ENCODE data around the gene SDK1.

Gene SDK1

GRCh38 chr7:4198301-4198700 is 897.2 kb downstream of the SDK1 start:
- no peak overlapping the region for H3K4me3 ChIP-seq (ENCODE audit: low read length)
- TF ChIP-seq CTCF (conservative IDR thresholded peaks at IDR 0.05; ENCODE audit: low read length): no peak
- no peak for DNase-seq (ENCODE audit: low read depth)

- no peak for DNase-seq (ENCODE audit: low read depth)
These were observed 899.6 kb downstream of the SDK1 start for GRCh38 chr7:4200546-4201094.

GRCh38 chr7:4201566-4201965 is 900.5 kb downstream of the SDK1 start:
- H3K4me3 ChIP-seq (ENCODE audit: low read length): no peak overlapping the region
- TF ChIP-seq CTCF (conservative IDR thresholded peaks at IDR 0.05; ENCODE audit: low read length): no peak
- no peak for DNase-seq (ENCODE audit: low read depth)

More at GRCh38 chr7:4200546-4201094, 899.6 kb downstream of the SDK1 start:
- no peak overlapping the region for H3K4me3 ChIP-seq (ENCODE audit: low read length)
- no peak for TF ChIP-seq CTCF (conservative IDR thresholded peaks at IDR 0.05; ENCODE audit: low read length)

GRCh38 chr7:4202154-4202736 is 901.2 kb downstream of the SDK1 start:
- no peak for DNase-seq (ENCODE audit: low read depth)
- TF ChIP-seq CTCF (conservative IDR thresholded peaks at IDR 0.05; ENCODE audit: low read length): no peak

GRCh38 chr7:4202954-4203353 is 901.9 kb downstream of the SDK1 start:
- TF ChIP-seq CTCF (conservative IDR thresholded peaks at IDR 0.05; ENCODE audit: low read length): no peak
- H3K4me3 ChIP-seq (ENCODE audit: low read length): no peak overlapping the region
- no peak for DNase-seq (ENCODE audit: low read depth)

More at GRCh38 chr7:4202154-4202736, 901.2 kb downstream of the SDK1 start:
- H3K4me3 ChIP-seq (ENCODE audit: low read length): no peak overlapping the region

GRCh38 chr7:4203626-4204512 is 902.8 kb downstream of the SDK1 start:
- H3K4me3 ChIP-seq (ENCODE audit: low read length): no peak overlapping the region
- no peak for DNase-seq (ENCODE audit: low read depth)
- no peak for TF ChIP-seq CTCF (conservative IDR thresholded peaks at IDR 0.05; ENCODE audit: low read length)

Data from AG10803 (cell line).